ENCODE measurements around the gene FAN1.
A peak's percentile ranks its signal among the peaks of the same experiment; 100 is the strongest.

The FAN1 gene

GRCh38 chr15:30933293-30933692, 29.6 kb downstream of the FAN1 start:
- no peaks in the 10 kb centered on the region for H3K9me3 ChIP-seq (ENCODE audit: control extremely low read depth in 1 of 5, control insufficient read depth in 4 of 5, insufficient read depth in 2 of 5, low read depth in 1 of 5, low read length in 4 of 5)
- no peaks in the 10 kb centered on the region for H3K27me3 ChIP-seq (replicated peaks in 2 of 5; ENCODE audit: control insufficient read depth in 4 of 5, insufficient read depth in 5 of 5, low read length in 4 of 5)
- H3K36me3 ChIP-seq (ENCODE audit: control insufficient read depth in 4 of 4, insufficient read depth in 4 of 4, low read length in 3 of 4): peaks cover 5 to 56% (median 32%) of the 10 kb centered on the region in 4 experiments
- H3K4me1 ChIP-seq (ENCODE audit: control extremely low read depth in 1 of 4, control insufficient read depth in 4 of 4, insufficient read depth in 4 of 4, low read length in 3 of 4): no peaks in the 10 kb centered on the region
- no peak for DNase-seq
- CTCF ChIA-PET: no interaction called here
- no peak overlapping the region for H3K27ac ChIP-seq (ENCODE audit: insufficient read depth in 1 of 2, low read depth in 1 of 2, low read length in 2 of 2, poor library complexity in 1 of 2, severe bottlenecking in 2 of 2)
- POLR2A ChIA-PET: interaction anchor here (0.7 kb wide), 1 partner anchor 30 kb away, joined by 3 read pairs; the partner anchor contains the start of gene FAN1
- H3K4me3 ChIP-seq (ENCODE audit: control insufficient read depth in 1 of 7, extremely low read depth in 1 of 7, insufficient read depth in 4 of 7, low read depth in 2 of 7, low read length in 6 of 7): no peak overlapping the region

- CTCF ChIA-PET: no interaction called here
- H3K4me1 ChIP-seq (ENCODE audit: control extremely low read depth in 1 of 4, control insufficient read depth in 4 of 4, insufficient read depth in 4 of 4, low read length in 3 of 4): no peaks in the 10 kb centered on the region
- H3K9me3 ChIP-seq (ENCODE audit: control extremely low read depth in 1 of 5, control insufficient read depth in 4 of 5, insufficient read depth in 2 of 5, low read depth in 1 of 5, low read length in 4 of 5): no peaks in the 10 kb centered on the region
- no peak for DNase-seq
- no peaks in the 10 kb centered on the region for H3K27me3 ChIP-seq (replicated peaks in 2 of 5; ENCODE audit: control insufficient read depth in 4 of 5, insufficient read depth in 5 of 5, low read length in 4 of 5)
- H3K4me3 ChIP-seq (ENCODE audit: control insufficient read depth in 1 of 7, extremely low read depth in 1 of 7, insufficient read depth in 4 of 7, low read depth in 2 of 7, low read length in 6 of 7): no peak overlapping the region
- H3K36me3 ChIP-seq (ENCODE audit: control insufficient read depth in 4 of 4, insufficient read depth in 4 of 4, low read length in 3 of 4): peaks cover 22 to 74% (median 53%) of the 10 kb centered on the region in 4 experiments
- POLR2A ChIA-PET: interaction anchor here (0.6 kb wide), 1 partner anchor 1970 kb away, joined by 4 read pairs; no protein-coding TSS in a partner anchor
- WGBS (ENCODE audit: insufficient coverage): 96% methylated on average over 6 of the region's 7 CpGs
- no peak overlapping the region for H3K27ac ChIP-seq (ENCODE audit: insufficient read depth in 1 of 2, low read depth in 1 of 2, low read length in 2 of 2, poor library complexity in 1 of 2, severe bottlenecking in 2 of 2)
These were observed 35.4 kb downstream of the FAN1 start for GRCh38 chr15:30939161-30939560.

DNA sequence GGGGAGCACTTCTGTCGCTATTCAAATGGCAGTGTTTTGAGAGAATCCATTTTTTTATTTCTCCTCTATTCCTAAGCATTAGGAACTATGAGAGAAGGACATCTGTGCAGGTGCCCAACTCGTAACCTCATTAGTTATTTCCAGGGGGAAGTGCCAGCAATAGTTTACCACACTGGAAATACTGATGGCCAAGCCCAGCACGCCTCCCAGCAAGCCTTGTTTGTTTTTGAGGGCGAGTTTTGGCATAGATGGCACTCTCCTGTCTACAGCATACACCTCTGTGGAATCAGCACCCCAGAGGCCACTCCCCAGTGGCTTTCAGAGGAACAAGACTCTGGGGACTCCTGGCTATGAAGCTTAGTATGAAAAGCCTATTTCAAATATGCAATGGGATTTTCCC, 36.6 kb downstream of the FAN1 start:
- Histone ChIP-seq H3K36me3 (ENCODE audit: control insufficient read depth in 4 of 4, insufficient read depth in 4 of 4, low read length in 3 of 4) (peaks cover 25 to 76% (median 57%) of the 10 kb centered on the region in 4 experiments), H3K27ac (ENCODE audit: insufficient read depth in 1 of 2, low read depth in 1 of 2, low read length in 2 of 2, poor library complexity in 1 of 2, severe bottlenecking in 2 of 2) (no peak overlapping the region), H3K4me1 (ENCODE audit: control extremely low read depth in 1 of 4, control insufficient read depth in 4 of 4, insufficient read depth in 4 of 4, low read length in 3 of 4) (no peaks in the 10 kb centered on the region), H3K9me3 (ENCODE audit: control extremely low read depth in 1 of 5, control insufficient read depth in 4 of 5, insufficient read depth in 2 of 5, low read depth in 1 of 5, low read length in 4 of 5) (no peaks in the 10 kb centered on the region), H3K4me3 (ENCODE audit: control insufficient read depth in 1 of 7, extremely low read depth in 1 of 7, insufficient read depth in 4 of 7, low read depth in 2 of 7, low read length in 6 of 7) (no peak overlapping the region), H3K27me3 (replicated peaks in 2 of 5; ENCODE audit: control insufficient read depth in 4 of 5, insufficient read depth in 5 of 5, low read length in 4 of 5) (no peaks in the 10 kb centered on the region)
- DNase-seq: no peak
- CTCF ChIA-PET: no interaction called here
- WGBS (ENCODE audit: insufficient coverage): 86% methylated on average over 1 of the region's 4 CpGs
- POLR2A ChIA-PET: no interaction called here

DNA sequence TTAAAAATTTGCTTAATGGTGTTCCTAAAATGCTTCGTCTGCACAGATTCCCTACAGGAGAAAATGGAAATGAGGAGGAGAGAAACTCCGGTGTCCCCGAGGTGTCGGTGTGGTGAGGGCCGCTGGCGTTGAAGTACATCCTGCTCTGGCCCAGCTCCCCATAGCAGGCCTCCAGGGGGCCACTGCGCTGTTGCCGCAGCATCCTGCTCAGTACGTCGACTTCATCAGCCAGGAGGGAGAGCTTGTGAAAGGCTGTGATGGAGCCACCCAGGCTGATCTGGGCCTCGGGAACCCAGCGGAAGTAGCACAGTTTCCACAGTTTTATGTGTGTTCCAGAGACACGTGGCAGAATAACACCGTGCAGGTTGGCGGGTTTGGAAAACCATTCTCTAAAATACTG, 37.8 kb downstream of the FAN1 start:
- Histone ChIP-seq H3K4me1 (ENCODE audit: control extremely low read depth in 1 of 4, control insufficient read depth in 4 of 4, insufficient read depth in 4 of 4, low read length in 3 of 4) (no peaks in the 10 kb centered on the region), H3K27ac (ENCODE audit: insufficient read depth in 1 of 2, low read depth in 1 of 2, low read length in 2 of 2, poor library complexity in 1 of 2, severe bottlenecking in 2 of 2) (no peak overlapping the region), H3K4me3 (ENCODE audit: control insufficient read depth in 1 of 7, extremely low read depth in 1 of 7, insufficient read depth in 4 of 7, low read depth in 2 of 7, low read length in 6 of 7) (no peak overlapping the region), H3K9me3 (ENCODE audit: control extremely low read depth in 1 of 5, control insufficient read depth in 4 of 5, insufficient read depth in 2 of 5, low read depth in 1 of 5, low read length in 4 of 5) (no peaks in the 10 kb centered on the region), H3K36me3 (ENCODE audit: control insufficient read depth in 4 of 4, insufficient read depth in 4 of 4, low read length in 3 of 4) (peaks cover 26 to 86% (median 65%) of the 10 kb centered on the region in 4 experiments), H3K27me3 (replicated peaks in 2 of 5; ENCODE audit: control insufficient read depth in 4 of 5, insufficient read depth in 5 of 5, low read length in 4 of 5) (no peaks in the 10 kb centered on the region)
- peak in 1 of 3 donors; percentile 6 for DNase-seq
- WGBS (ENCODE audit: insufficient coverage): 95% methylated on average over 14 of the region's 15 CpGs
- CTCF ChIA-PET: no interaction called here
- POLR2A ChIA-PET: no interaction called here

- no peak for DNase-seq
- CTCF ChIA-PET: interaction anchor here (0.7 to 2.2 kb wide), 4 partner anchors 8 to 185 kb away, joined by 3 to 6 read pairs (median 4); no protein-coding TSS in a partner anchor
- H3K4me1 ChIP-seq (ENCODE audit: control extremely low read depth in 1 of 4, control insufficient read depth in 4 of 4, insufficient read depth in 4 of 4, low read length in 3 of 4): no peaks in the 10 kb centered on the region
- no peaks in the 10 kb centered on the region for H3K27me3 ChIP-seq (replicated peaks in 2 of 5; ENCODE audit: control insufficient read depth in 4 of 5, insufficient read depth in 5 of 5, low read length in 4 of 5)
- peaks cover 37 to 89% (median 68%) of the 10 kb centered on the region in 4 experiments for H3K36me3 ChIP-seq (ENCODE audit: control insufficient read depth in 4 of 4, insufficient read depth in 4 of 4, low read length in 3 of 4)
- POLR2A ChIA-PET: no interaction called here
- no peak overlapping the region for H3K4me3 ChIP-seq (ENCODE audit: control insufficient read depth in 1 of 7, extremely low read depth in 1 of 7, insufficient read depth in 4 of 7, low read depth in 2 of 7, low read length in 6 of 7)
- no peak overlapping the region for H3K27ac ChIP-seq (ENCODE audit: insufficient read depth in 1 of 2, low read depth in 1 of 2, low read length in 2 of 2, poor library complexity in 1 of 2, severe bottlenecking in 2 of 2)
- peaks cover 0 to 2% (median 0%) of the 10 kb centered on the region in 5 experiments for H3K9me3 ChIP-seq (ENCODE audit: control extremely low read depth in 1 of 5, control insufficient read depth in 4 of 5, insufficient read depth in 2 of 5, low read depth in 1 of 5, low read length in 4 of 5)
- 100% methylated on average over 5 of the region's 8 CpGs for WGBS (ENCODE audit: insufficient coverage)
These were observed 40.1 kb downstream of the FAN1 start for GRCh38 chr15:30943654-30944335.

GRCh38 chr15:30953183-30953582, 49.5 kb downstream of the FAN1 start:
- Histone ChIP-seq H3K27ac (ENCODE audit: insufficient read depth in 1 of 2, low read depth in 1 of 2, low read length in 2 of 2, poor library complexity in 1 of 2, severe bottlenecking in 2 of 2) (no peak overlapping the region), H3K4me3 (ENCODE audit: control insufficient read depth in 1 of 7, extremely low read depth in 1 of 7, insufficient read depth in 4 of 7, low read depth in 2 of 7, low read length in 6 of 7) (no peak overlapping the region), H3K36me3 (ENCODE audit: control insufficient read depth in 4 of 4, insufficient read depth in 4 of 4, low read length in 3 of 4) (peaks cover 28 to 84% (median 50%) of the 10 kb centered on the region in 4 experiments), H3K27me3 (replicated peaks in 2 of 5; ENCODE audit: control insufficient read depth in 4 of 5, insufficient read depth in 5 of 5, low read length in 4 of 5) (no peaks in the 10 kb centered on the region), H3K4me1 (ENCODE audit: control extremely low read depth in 1 of 4, control insufficient read depth in 4 of 4, insufficient read depth in 4 of 4, low read length in 3 of 4) (no peaks in the 10 kb centered on the region), H3K9me3 (ENCODE audit: control extremely low read depth in 1 of 5, control insufficient read depth in 4 of 5, insufficient read depth in 2 of 5, low read depth in 1 of 5, low read length in 4 of 5) (peaks cover 0 to 15% (median 4%) of the 10 kb centered on the region in 5 experiments)
- ChIA-PET CTCF (interaction anchor here (0.8 to 1.5 kb wide), 3 partner anchors 10 to 27 kb away, joined by 3 to 4 read pairs (median 3); no protein-coding TSS in a partner anchor), POLR2A (interaction anchor here (1.1 kb wide), 1 partner anchor 9 kb away, joined by 8 read pairs; no protein-coding TSS in a partner anchor)
- 98% methylated on average over 5 of the region's 7 CpGs for WGBS (ENCODE audit: insufficient coverage)
- no peak for DNase-seq

DNA sequence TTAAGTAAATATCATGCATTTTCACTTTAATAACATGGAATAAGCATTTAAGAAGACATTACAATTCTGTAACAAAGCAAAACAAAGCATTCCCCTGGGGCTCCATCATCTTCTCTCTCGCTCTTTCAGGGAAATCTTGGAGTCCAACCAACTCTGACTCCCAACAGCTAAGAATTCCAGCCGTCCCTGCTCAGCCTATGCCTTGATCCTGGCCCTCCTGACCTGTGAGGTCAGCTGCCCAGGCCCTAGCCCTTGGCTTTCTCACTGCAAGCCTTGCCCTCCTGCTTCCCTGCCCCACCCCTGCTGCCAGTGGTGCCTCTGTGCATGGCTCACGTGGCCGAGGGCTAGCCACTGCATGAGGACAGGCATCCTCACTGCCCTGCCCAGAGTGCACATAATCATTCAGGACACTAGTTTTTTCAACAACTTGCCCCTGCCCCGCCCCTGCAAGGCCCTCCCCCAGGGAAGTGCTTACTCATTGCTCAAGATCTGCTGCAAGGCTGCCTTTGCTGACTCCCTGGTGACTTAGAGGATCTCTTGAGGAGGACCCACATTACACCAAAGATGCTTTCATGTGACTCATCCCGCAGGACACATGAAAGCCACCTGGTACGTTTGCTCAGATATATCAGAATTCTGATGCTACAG, 50.1 kb downstream of the FAN1 start:
- ChIA-PET POLR2A (no interaction called here), CTCF (interaction anchor here (0.8 kb wide), 1 partner anchor 10 kb away, joined by 4 read pairs; no protein-coding TSS in a partner anchor)
- no peaks in the 10 kb centered on the region for H3K27me3 ChIP-seq (replicated peaks in 2 of 5; ENCODE audit: control insufficient read depth in 4 of 5, insufficient read depth in 5 of 5, low read length in 4 of 5)
- no peaks in the 10 kb centered on the region for H3K4me1 ChIP-seq (ENCODE audit: control extremely low read depth in 1 of 4, control insufficient read depth in 4 of 4, insufficient read depth in 4 of 4, low read length in 3 of 4)
- H3K4me3 ChIP-seq (ENCODE audit: control insufficient read depth in 1 of 7, extremely low read depth in 1 of 7, insufficient read depth in 4 of 7, low read depth in 2 of 7, low read length in 6 of 7): no peak overlapping the region
- WGBS (ENCODE audit: insufficient coverage): 90% methylated on average over 5 of the region's 7 CpGs
- H3K9me3 ChIP-seq (ENCODE audit: control extremely low read depth in 1 of 5, control insufficient read depth in 4 of 5, insufficient read depth in 2 of 5, low read depth in 1 of 5, low read length in 4 of 5): peaks cover 0 to 13% (median 4%) of the 10 kb centered on the region in 5 experiments
- H3K27ac ChIP-seq (ENCODE audit: insufficient read depth in 1 of 2, low read depth in 1 of 2, low read length in 2 of 2, poor library complexity in 1 of 2, severe bottlenecking in 2 of 2): no peak overlapping the region
- DNase-seq: peak in 2 of 3 donors; percentile 28 to 30
- H3K36me3 ChIP-seq (ENCODE audit: control insufficient read depth in 4 of 4, insufficient read depth in 4 of 4, low read length in 3 of 4): peaks cover 29 to 84% (median 52%) of the 10 kb centered on the region in 4 experiments

Data from common myeloid progenitor, CD34-positive (primary cell).